HG02981 (cell line): Measurements from ENCODE around the gene SLC6A3.

Experiments used
- ATAC-seq: cut with Tn5 transposase; IDR thresholded peaks from one replicate; pipeline ENCODE4 v1.9.1; 2021; ENCODE audit warnings: mild to moderate bottlenecking, moderate library complexity; ENCODE audit not compliant: unreplicated experiment

SLC6A3 gene

DNA sequence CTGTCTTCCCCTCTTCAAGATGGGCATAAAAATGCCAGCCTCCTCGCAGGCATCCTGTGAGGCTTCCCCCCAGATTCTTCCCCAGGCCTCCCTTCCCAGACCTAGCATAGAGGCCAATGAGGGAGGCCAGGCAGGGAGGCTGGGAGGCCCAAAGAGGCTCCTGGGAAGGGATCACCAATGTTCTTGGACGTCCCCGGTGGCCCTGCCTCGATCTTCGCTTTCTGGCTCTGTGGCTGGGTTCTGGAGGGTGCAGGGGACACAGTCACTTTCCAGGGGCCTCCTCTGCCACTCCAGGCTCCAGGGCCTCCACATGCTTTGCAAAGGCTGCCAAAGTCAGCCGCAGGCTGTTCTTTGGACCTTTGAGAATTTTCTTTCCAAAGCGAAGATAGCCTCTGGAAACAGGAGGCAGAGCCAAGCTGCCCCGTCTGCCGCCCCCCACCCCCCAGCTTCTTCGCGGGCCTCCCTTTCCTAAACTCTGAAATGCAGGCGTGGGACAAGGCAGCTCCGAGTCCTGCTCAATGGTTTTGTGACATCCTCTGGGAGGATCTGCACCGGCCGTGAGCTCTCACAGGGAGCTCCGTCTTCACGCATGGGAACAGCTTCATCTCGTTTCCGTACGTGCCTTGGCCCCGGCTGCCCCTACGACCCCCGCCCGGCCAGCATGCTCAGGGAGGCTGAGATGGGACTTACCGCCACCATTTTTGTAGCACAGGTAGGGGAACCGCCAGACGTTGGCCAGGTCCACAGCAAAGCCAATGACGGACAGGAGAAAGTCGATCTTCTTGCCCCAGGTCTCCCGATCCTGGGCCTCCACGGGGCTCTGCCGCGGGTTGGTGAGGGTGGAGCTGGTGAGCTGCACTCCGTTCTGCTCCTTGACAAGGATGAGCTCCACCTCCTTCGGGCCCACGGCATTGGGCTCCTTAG, 2.8 kb downstream of the SLC6A3 start:
- ATAC-seq: no peak

DNA sequence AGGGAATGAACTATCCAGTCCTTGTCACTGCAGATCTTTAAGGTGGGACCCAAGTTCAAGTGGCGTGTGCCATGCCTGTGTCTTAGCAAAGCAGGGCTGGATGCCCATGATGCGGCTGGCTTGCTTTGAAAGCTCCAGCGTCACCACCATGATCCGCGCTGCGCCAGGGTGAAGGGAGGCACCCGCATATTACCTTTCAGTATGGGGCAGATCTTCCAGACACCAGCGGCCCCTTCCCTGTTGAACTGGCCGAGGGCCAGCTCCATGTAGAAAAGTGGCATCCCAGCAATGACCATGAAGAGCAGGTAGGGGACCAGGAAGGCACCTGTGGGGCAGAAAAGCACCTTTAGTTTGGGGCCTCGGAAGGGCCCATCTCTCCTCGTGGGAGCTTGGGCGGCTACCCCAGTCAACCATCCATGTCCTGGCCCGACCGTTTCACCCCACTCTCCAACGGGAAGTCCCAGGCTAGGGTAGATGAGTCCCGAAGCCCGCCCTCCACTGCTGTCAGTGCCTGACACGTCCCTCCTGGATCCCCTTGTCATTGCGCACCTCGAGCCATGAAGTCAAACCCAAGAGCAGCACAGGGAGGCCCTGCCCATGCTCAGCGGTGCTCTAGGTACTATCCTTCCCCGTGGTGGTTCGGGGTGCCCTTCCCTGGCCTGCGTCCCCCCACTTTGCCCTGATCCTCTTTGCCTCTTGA, 3.9 kb downstream of the SLC6A3 start:
- ATAC-seq: no peak

DNA sequence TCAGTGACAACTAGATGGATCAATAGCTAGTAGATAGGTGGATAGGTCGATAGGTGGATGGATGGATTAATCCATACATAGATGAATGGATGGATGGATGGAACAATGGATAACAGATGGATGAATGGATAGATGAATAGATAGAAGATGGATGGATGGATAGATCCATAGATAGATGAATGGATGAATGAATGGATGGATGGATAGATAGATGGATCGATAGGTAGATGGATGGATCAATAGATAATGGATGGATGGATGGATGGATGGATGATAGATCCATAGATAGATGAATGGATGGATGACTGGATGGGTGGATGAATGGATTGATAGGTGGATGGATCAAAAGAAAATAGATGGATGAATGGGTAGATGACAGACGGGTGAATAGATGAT, 5.1 kb downstream of the SLC6A3 start:
- no peak for ATAC-seq

DNA sequence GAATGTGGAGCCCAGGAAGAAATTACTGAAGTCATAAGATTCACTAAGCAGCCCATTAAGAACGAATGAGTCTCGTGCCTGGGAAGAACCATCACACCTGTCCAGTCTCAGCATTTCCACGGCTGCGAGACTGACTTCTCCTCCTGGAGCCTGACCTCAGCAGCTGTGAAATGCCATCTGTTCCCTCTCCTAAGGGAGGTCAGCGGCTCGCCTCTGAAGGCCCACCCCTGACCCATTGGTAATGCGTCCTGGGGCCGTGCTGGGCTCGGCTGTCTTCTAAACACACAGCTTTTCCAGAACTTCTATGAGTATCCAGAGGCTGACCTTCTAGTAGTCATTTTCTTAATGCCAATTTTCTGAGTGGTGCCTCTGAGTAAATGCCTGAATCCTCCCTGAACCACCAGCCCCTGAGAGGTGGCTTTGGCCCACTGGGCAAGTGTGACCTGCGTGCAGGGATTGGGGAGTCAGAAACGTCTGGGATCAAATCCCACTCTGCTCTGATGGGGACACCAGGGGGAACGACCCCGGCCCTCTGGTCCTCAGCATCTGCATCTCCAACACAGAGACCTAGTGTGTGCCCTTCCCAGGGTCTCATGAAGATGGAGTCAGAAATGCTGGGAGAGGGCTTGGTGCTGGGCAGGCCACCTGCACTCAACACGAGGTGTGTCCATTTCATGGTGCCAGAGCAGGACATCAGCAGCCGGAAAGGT, 5.7 kb downstream of the SLC6A3 start:
- ATAC-seq: no peak

DNA sequence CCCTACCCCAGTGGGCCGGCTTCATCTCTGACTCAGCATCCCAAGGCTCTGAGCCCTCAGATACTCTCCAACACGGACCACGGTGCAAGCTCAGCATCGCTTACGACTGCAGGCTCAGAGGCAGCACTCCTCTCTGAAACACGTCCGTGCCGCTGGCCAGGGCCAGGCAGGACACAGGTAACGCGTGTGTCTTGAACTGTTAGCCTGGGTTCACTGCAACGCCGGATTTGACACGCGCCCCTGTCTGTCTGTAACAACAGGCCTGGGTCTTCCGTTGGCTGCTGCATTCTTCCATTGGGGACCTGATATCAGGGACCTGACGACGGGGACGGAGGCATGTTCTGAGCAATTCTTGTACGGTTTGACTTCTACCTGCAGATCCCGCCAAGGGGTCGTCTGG, 6.4 kb downstream of the SLC6A3 start:
- no peak for ATAC-seq

DNA sequence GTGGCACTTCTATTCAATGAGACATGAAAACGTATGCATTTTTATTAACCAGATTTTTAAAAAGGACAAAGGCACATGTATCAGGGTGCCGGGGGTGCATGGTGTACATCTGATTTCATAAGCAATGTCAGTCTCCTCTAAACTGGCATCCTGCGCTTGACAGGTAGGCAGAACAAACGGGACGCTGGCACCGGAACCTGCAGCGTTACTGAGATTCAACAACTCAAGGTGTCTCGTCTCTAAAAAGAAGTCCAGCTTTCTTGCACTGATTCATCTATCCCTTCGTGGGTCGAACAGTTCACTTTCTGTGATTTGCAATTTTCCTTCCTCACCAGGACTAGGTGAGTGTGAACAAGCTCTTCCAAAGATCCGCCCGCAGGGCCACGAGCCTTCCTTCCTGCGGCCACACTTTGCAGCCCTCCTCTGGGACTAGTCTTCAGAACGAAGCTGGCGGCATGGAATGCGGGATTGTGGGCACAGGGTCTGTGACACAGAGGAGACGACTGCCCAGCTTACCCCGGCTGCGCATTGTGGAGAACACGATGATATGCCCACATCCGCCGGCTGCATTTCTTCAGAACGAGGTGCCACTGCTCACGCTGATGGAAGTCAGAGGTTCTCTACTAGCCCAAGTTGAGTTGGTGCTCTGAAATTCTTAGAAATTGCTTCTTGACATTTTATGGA, 7.2 kb downstream of the SLC6A3 start:
- ATAC-seq: no peak

DNA sequence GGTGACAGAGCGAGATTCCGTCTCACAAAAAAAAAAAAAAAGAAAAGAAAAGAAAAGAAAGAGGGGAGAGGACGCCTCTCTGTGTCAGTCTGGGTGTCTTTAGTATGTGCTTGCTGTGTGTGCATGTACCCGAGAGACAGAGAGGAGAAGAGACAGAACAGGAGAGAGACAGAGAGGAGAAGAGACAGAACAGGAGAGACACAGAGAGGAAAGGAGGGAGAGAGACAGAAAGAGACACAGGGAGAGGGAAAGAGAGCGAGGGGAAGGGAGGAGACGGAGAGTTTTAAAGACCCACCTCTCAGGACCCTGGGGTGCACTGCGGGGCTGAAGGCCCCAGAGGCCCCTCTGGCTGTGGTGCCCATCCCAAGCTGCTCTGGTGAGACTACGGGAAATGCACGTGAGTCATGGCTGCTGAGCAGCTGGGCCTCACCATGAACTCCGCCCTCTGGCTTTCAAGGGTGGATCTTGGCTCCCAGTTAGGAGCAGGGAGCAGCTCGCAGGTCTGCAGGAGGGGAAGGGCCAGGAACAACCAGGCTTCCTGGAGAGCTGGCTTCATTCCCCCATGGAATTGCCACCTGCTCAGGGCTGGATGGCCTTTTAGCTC, 7.9 kb downstream of the SLC6A3 start:
- no peak for ATAC-seq

DNA sequence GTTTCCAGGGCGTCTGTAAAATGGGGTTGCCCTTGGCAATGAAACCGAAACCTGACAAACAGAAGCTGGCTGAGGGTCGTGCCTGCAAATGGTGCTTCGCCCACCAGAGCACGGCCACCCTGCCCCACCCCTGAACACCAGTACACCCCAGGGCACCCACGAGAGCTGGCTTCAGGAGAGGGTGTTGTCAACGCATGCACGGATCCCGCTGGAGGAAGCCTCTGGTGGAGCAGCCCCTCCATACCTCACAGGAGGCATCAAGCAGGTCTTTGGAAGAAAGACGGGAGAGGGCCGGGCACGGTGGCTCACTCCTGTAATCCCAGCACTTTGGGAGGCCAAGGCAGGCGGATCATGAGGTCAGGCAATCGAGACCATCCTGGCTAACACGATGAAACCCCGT, 8.6 kb downstream of the SLC6A3 start:
- ATAC-seq: no peak

DNA sequence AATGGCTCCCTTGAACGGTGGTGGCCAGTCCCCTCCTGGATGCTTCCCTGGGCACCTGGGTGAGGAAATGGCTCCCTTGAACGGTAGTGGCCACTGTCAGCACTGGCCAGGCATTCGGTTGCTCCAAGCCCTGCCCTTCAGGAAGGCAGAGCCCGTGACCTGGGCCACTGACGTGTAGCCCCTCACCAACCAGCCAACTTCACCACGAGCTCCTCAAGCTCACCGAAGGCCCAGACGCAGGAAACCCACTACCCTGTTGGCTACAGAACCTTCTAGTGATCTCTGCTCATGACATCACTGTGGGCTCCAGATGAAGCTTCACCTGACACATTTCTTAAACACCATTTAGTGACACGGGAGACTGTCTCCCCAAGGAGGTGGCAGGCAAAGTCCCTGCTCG, 9.2 kb downstream of the SLC6A3 start:
- no peak for ATAC-seq

DNA sequence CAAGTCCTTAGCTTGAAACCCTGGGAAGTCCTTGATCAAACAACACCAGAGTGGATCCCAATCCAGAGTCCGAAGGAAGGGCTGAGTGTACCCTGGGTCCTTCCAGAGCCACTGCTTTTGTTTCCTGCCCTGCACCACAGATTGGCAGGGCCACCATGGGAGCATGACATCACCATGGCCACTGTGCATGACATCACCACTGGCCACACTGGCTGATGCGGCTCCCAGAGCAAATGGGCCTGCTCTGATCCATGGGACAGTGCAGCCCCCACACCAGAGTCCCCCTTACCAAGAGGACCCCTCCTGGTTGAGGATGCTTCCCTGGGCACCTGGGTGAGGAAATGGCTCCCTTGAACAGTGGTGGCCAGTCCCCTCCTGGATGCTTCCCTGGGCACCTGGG, 9.9 kb downstream of the SLC6A3 start:
- no peak for ATAC-seq

DNA sequence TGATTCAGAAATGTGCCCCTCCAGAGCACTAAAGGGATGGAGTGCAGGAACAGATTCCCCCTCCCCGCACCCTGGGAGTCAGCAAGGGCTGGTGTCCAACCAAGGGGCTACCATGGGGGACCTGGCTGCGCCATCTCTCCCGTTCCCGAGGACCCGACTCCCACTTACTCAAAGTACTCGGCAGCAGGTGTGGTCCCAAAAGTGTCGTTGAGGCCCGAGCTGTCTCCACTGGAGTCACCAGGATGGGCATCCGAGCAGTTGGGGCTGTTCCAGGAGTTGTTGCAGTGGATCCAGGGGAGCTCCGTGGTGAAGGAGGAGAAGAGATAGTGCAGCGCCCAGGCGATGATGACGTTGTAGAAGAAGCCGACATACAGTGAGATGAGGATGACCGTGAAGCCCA, 12.9 kb downstream of the SLC6A3 start:
- ATAC-seq: no peak

DNA sequence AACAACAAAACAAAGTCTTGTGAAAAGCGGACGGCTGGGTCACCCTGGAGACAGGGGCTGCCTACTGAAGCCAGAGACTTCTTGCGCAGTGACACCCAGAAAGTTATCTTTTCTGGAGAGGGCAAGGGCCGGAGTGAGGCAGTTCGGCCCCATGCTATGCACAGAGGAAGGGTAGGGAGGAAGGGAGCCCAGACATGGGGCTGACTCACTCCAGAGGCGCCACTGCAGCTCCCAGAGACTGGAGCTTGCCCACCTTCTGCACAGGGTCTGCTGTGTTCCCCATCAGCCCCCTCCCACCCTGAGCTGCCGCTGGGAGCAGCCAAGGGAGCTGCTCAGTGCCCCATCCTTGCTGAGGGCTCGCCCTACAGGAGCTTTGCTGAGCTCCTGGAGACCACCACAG, 13.3 kb downstream of the SLC6A3 start:
- no peak for ATAC-seq

DNA sequence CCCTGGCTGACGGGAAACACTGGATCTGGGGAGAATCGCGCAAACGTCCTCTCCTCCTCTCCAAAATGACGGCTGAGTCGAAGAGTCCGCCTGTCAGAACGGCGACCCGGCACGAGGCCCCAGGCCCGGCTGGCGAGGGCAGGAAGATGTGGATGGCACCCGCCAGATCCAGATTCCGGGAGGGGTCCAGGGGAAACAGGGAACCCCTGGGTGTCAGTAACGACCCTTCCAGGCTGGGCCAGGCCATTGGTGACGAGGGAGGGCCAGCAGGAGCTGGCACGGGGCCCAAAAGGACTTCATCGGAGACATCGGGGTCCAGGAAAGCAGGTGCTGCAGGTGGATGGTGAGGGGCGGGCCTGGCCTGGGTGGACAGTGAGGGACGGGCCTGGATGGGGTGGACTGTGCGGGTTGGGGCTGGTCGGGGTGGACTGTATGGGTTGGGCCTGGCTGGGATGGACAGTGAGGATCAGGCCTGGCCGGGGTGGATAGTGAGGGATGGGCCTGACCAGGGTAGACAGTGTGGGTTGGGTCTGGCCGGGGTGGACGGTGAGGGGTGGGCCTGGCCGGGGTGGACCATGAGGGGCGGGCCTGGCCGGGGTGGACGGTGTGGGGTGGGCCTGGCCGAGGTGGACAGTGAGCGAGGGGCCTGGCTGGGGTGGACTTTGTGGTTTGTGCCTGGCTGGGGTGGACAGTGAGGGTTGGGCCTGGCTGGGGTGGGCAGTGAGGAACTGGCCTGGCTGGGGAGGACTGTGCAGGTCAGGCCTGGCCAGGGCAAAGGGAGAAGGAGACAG, 14.0 kb downstream of the SLC6A3 start:
- ATAC-seq: no peak

DNA sequence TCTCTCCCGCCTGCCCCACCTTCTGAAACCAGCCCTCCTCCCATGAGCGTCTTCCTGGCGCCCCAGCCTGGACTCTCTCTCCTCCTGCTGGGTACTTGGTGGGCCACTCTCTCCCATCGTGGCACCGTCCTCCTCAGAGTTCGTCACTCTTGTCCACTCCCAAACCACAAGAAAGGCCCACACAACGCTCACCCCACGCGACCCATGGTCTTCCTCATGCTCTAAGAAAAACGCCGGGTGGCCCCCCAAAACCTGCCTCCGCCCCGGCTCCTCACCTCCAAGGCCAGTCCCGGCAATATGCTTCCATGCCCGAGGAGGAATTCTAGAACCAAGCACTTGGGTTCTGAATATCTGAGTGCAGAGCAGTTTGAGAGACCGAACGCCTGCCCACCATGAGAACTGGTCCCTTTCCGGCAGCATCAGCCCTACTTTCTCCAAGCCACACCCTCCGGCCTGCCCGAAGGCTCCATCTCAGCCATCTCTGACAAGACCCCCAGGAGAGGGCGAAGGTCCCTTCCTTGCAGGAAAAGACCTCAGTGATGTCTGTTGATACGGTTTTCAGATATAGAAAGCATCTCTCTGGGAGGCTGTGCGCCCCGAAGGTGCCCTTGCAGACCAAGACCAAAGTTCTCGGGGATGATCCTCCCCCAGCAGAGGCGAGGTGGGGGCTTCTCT, 15.0 kb downstream of the SLC6A3 start:
- no peak for ATAC-seq

DNA sequence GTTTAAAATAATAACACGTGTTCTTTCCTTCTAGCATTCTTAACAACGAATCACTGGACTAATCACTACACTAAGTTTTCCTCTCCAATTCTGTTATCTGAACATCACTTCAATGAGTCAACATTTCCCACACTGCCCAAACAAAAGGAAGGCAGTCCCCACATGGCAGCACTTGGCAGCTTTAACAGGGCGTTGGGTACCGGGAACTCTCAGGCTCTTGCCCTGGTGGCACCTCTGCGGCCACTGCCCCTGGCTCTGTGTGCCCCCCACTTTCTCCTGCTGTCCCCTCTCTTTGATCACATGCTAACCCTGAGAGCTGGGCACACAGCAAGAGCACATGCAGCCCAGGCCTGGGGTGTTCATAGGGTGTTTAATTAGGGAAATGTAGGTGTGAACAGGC, 15.7 kb downstream of the SLC6A3 start:
- ATAC-seq: no peak

DNA sequence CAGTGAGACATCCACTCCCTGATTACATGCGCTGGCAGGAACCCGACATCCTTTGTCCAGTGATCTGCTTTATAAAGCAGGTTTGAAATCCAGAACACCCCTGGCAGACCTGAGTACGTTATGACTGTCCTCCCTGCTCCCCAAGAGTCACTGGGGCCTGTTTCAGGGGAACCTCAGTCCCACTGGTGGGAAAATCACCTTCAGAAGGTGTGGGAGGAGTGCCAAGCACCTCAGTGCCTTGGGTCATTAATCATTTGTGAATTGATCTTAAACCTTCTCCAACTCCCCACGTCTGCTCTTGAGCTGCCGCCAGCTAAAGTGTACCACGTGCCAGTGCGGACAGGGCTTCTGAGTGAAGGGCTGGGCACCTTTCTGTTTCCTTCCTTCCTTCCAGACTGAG, 16.2 kb downstream of the SLC6A3 start:
- no peak for ATAC-seq

DNA sequence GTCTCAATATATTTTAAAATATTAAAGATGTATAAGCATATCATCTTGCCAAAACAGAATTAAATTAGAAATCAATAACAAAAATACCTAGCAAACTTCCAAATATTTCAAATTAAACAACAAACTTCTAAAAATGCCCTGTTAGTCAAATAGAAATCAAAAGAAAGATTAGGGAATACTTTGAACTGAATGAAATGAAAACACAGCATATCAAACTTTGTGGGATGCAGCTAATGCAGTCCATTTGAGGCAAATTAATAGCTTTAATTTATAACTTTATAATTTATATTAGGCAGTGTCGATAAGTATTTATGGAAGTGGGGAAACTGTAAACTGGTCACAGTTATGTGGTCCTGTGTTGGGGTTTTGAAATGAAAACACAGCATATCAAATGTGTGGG, 17.1 kb downstream of the SLC6A3 start:
- ATAC-seq: no peak

DNA sequence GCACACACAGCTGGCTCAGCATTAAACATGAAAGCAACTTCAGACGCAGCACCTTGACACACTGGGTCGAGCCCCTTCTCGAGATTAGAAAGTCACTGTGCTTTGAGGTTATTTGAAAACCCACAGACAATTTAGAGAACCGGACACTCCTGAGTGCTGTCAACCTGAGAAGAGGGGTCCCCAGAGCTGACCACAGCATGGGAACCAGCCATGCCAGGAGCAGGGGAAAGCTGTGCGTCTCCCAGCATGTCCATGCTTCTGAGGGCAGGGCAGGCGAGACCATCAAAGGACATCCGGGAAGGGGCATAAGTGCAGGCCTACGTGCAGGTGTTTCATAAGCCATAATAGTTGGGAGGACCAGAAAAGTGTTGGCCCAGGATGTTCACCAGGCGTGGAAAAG, 20.5 kb downstream of the SLC6A3 start:
- ATAC-seq: no peak

DNA sequence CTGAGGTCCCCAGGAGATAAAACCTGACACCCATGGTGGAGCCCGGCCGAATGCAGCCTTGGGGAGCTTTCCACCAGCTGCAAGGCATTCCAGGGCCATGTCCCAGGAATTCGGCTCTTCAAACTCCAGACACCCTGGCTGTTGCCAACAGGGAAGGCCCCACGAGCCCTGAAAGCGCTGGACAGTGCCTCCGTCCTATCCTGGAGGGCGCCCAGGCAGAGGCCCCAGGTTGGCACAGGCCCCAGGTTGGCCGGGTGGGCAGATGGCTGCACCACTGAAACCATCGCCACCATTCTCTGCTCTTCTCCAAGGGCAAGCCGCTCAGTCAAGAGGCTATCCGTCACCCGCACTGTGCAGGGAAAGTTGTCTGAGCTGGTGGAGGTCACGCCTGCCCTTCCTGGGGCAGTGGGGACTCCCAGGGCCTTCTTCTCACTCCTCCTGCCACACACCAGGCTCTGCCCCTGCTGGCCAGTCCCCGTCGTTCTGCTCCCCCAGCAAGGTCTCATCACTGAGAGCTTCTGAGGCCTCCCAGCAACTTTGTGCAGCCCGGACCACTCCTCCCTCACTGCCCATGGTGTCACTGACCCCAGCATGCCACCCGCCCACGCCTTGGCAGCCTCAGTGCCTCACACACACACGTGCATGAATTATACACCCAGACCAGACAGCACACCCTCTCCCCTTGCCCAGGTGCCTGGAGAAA, 21.2 kb downstream of the SLC6A3 start:
- no peak for ATAC-seq
